Esophagus (tissue), 2 donors: ENCODE measurements around the gene AMOTL2. TPM values are rescaled to one million over a fixed set of nuclear protein-coding genes. Genes with fewer than 3 reads are reported as not detected.

Source experiments
- H3K27ac ChIP-seq, 2 donors: one replicate each; pipeline ENCODE4 v1.5.1; 2013; ENCODE audit warnings: low read depth in 2 of 2, mild to moderate bottlenecking in 2 of 2, inconsistent platforms in 1 of 2, low read length in 1 of 2, moderate library complexity in 1 of 2
- H3K27me3 ChIP-seq, 2 donors: one replicate each; pipeline ENCODE4 v1.6.1; 2013; ENCODE audit warnings: low read length in 2 of 2, control low read depth in 1 of 2, mild to moderate bottlenecking in 1 of 2; ENCODE audit not compliant: insufficient read depth in 2 of 2, control insufficient read depth in 1 of 2
- H3K36me3 ChIP-seq, 2 donors: one replicate each; pipeline ENCODE4 v1.6.1; 2013; ENCODE audit warnings: low read length in 1 of 2; ENCODE audit not compliant: control insufficient read depth in 2 of 2, insufficient read depth in 2 of 2
- H3K4me1 ChIP-seq, 2 donors: one replicate each; pipeline ENCODE4 v1.6.1; 2013; ENCODE audit warnings: low read length in 1 of 2; ENCODE audit not compliant: control insufficient read depth in 2 of 2, insufficient read depth in 2 of 2
- H3K4me3 ChIP-seq, 2 donors: one replicate each; pipeline ENCODE4 v1.5.1; 2013; ENCODE audit warnings: low read length in 2 of 2, mild to moderate bottlenecking in 2 of 2, low read depth in 1 of 2, moderate library complexity in 1 of 2
- H3K9me3 ChIP-seq, 2 donors: one replicate each; pipeline ENCODE4 v1.6.1; 2013; ENCODE audit warnings: mild to moderate bottlenecking in 2 of 2, low read depth in 1 of 2, low read length in 1 of 2, moderate library complexity in 1 of 2; ENCODE audit not compliant: control insufficient read depth in 2 of 2, insufficient read depth in 1 of 2
- WGBS, 2 donors: extraction: QIAGEN DNeasy Blood & Tissue Kit; methylation state at CpG; one replicate each; pipeline ENCODE4 v1.1.7; 2013; 5-methylcytosine and 5-hydroxymethylcytosine counted together
- polyA plus RNA-seq, 2 donors: library from polyadenylated mRNA; stranded (reverse); fragments of 200-250 nt; gene quantifications; one replicate each; pipeline ENCODE4 v1.2.3, GENCODE V29; 2013
- donor health status: healthy with polysubstance abuse.
- donor health status: Bipolar disorder and iron deficiency.

AMOTL2 gene
- polyA plus RNA-seq, 2 donors = 21.2 to 23.2 TPM

- H3K36me3 ChIP-seq = no peaks in the 10 kb centered on the region
- no peak overlapping the region for H3K4me3 ChIP-seq
- H3K27me3 ChIP-seq = no peaks in the 10 kb centered on the region
- H3K4me1 ChIP-seq = peaks cover 11 to 26% of the 10 kb centered on the region in 2 donors
- 91 to 94% methylated on average over 5 of the region's 5 CpGs for WGBS, 2 donors
- no peak overlapping the region for H3K27ac ChIP-seq
- H3K9me3 ChIP-seq = no peaks in the 10 kb centered on the region
These were observed 35.6 kb downstream of the AMOTL2 start for GRCh38 chr3:134338516-134339261.

- Histone ChIP-seq H3K27ac (peak overlapping the region in 1 of 2 donors; percentile 93), H3K36me3 (no peaks in the 10 kb centered on the region), H3K4me3 (no peak overlapping the region), H3K9me3 (no peaks in the 10 kb centered on the region), H3K4me1 (peaks cover 11 to 26% of the 10 kb centered on the region in 2 donors), H3K27me3 (no peaks in the 10 kb centered on the region)
- 92 to 94% methylated on average over 2 of the region's 2 CpGs for WGBS, 2 donors
These were observed 36.1 kb downstream of the AMOTL2 start for GRCh38 chr3:134338201-134338512.

GRCh38 chr3:134337511-134338200, 36.6 kb downstream of the AMOTL2 start:
- Histone ChIP-seq H3K4me3 (no peak overlapping the region), H3K27ac (peak overlapping the region; percentile 76 to 93), H3K36me3 (no peaks in the 10 kb centered on the region), H3K4me1 (peaks cover 11 to 26% of the 10 kb centered on the region in 2 donors), H3K9me3 (no peaks in the 10 kb centered on the region), H3K27me3 (no peaks in the 10 kb centered on the region)
- WGBS, 2 donors = 87 to 94% methylated on average over 3 of the region's 3 CpGs

GRCh38 chr3:134337071-134337482, 37.2 kb downstream of the AMOTL2 start:
- no peaks in the 10 kb centered on the region for H3K36me3 ChIP-seq
- no peaks in the 10 kb centered on the region for H3K9me3 ChIP-seq
- 55 to 71% methylated on average over 8 of the region's 8 CpGs for whole genome bisulfite sequencing, 2 donors
- H3K4me3 ChIP-seq = no peak overlapping the region
- peaks cover 11 to 31% of the 10 kb centered on the region in 2 donors for H3K4me1 ChIP-seq
- no peaks in the 10 kb centered on the region for H3K27me3 ChIP-seq
- peak overlapping the region; percentile 87 to 93 for H3K27ac ChIP-seq

- H3K27me3 ChIP-seq = no peaks in the 10 kb centered on the region
- peaks cover 11 to 31% of the 10 kb centered on the region in 2 donors for H3K4me1 ChIP-seq
- WGBS, 2 donors = 39 to 45% methylated on average over 6 of the region's 6 CpGs
- no peak overlapping the region for H3K4me3 ChIP-seq
- H3K27ac ChIP-seq = peak overlapping the region; percentile 87 to 93
- no peaks in the 10 kb centered on the region for H3K36me3 ChIP-seq
- no peaks in the 10 kb centered on the region for H3K9me3 ChIP-seq
These were observed 37.7 kb downstream of the AMOTL2 start for GRCh38 chr3:134336587-134336986.

- Histone ChIP-seq H3K27me3 (no peaks in the 10 kb centered on the region), H3K27ac (peak overlapping the region; percentile 83 to 93), H3K4me1 (peaks cover 13 to 36% of the 10 kb centered on the region in 2 donors), H3K9me3 (no peaks in the 10 kb centered on the region), H3K36me3 (no peaks in the 10 kb centered on the region), H3K4me3 (no peak overlapping the region)
- 27 to 41% methylated on average over 2 of the region's 2 CpGs for WGBS, 2 donors
These were observed 39.4 kb downstream of the AMOTL2 start for GRCh38 chr3:134334901-134335280.

GRCh38 chr3:134334231-134334900, 39.9 kb downstream of the AMOTL2 start:
- WGBS, 2 donors = 62 to 69% methylated on average over 3 of the region's 3 CpGs
- Histone ChIP-seq H3K4me1 (peaks cover 13 to 36% of the 10 kb centered on the region in 2 donors), H3K9me3 (no peaks in the 10 kb centered on the region), H3K36me3 (no peaks in the 10 kb centered on the region), H3K27me3 (no peaks in the 10 kb centered on the region), H3K4me3 (no peak overlapping the region), H3K27ac (peak overlapping the region; percentile 83 to 93)

- Histone ChIP-seq H3K9me3 (no peaks in the 10 kb centered on the region), H3K27ac (peak overlapping the region; percentile 83 to 93), H3K36me3 (no peaks in the 10 kb centered on the region), H3K4me1 (peaks cover 13 to 36% of the 10 kb centered on the region in 2 donors), H3K27me3 (no peaks in the 10 kb centered on the region), H3K4me3 (no peak overlapping the region)
- WGBS, 2 donors = 64 to 65% methylated on average over 10 of the region's 10 CpGs
These were observed 40.6 kb downstream of the AMOTL2 start for GRCh38 chr3:134333522-134334181.

GRCh38 chr3:134332344-134332743, 41.9 kb downstream of the AMOTL2 start:
- Histone ChIP-seq H3K4me1 (peaks cover 18 to 37% of the 10 kb centered on the region in 2 donors), H3K27ac (peak overlapping the region; percentile 29 to 51), H3K9me3 (no peaks in the 10 kb centered on the region), H3K36me3 (no peaks in the 10 kb centered on the region), H3K4me3 (no peak overlapping the region), H3K27me3 (no peaks in the 10 kb centered on the region)
- WGBS, 2 donors = 75 to 81% methylated on average over 6 of the region's 6 CpGs
